Superior temporal gyrus (tissue), 1 donor: ENCODE measurements around the gene PFDN2.
"Not testable (repeated sequence)": the region's sequence is repeated elsewhere in the genome, so short reads cannot be mapped to it uniquely, and the experiment has no call there.

Experiments used
- DNase-seq: peaks from one replicate; pipeline ENCODE4 v3.0.0-alpha.2; 2016; ENCODE audit errors: extremely low spot score

Gene PFDN2

GRCh38 chr1:161138431-161138830, 20.6 kb upstream of the PFDN2 start:
- no peak for DNase-seq

- no peak for DNase-seq
These were observed 20.0 kb upstream of the PFDN2 start for GRCh38 chr1:161137881-161138280.

GRCh38 chr1:161133220-161133740, 15.4 kb upstream of the PFDN2 start:
- DNase-seq, result no peak

- peak; percentile 97 for DNase-seq
These were observed 14.8 kb upstream of the PFDN2 start, which contains the start of gene DEDD for GRCh38 chr1:161132410-161133219. DEDD (minus strand) TSS chr1:161132667; CDS start chr1:161124462, 8,205 bp downstream.

GRCh38 chr1:161131523-161132409, 13.9 kb upstream of the PFDN2 start:
- DNase-seq, result no peak

- no peak for DNase-seq
These were observed 12.4 kb upstream of the PFDN2 start for GRCh38 chr1:161130266-161130665.

GRCh38 chr1:161128591-161129420, 11.0 kb upstream of the PFDN2 start:
- no peak for DNase-seq

GRCh38 chr1:161127649-161128048, 9.8 kb upstream of the PFDN2 start:
- no peak for DNase-seq

- DNase-seq, result no peak
These were observed 5.1 kb upstream of the PFDN2 start for GRCh38 chr1:161122967-161123366.

- DNase-seq, result no peak
These were observed 4.0 kb upstream of the PFDN2 start for GRCh38 chr1:161121834-161122233.

GRCh38 chr1:161121042-161121650, 3.3 kb upstream of the PFDN2 start:
- no peak for DNase-seq

- no peak for DNase-seq
These were observed 1.5 kb upstream of the PFDN2 start for GRCh38 chr1:161119092-161119903.

- not testable (repeated sequence) for DNase-seq
These were observed 1.9 kb downstream of the PFDN2 start for GRCh38 chr1:161115961-161116360.

GRCh38 chr1:161115132-161115711, 2.6 kb downstream of the PFDN2 start:
- DNase-seq, result no peak

GRCh38 chr1:161114556-161114955, 3.3 kb downstream of the PFDN2 start:
- no peak for DNase-seq

GRCh38 chr1:161113915-161114314, 3.9 kb downstream of the PFDN2 start:
- DNase-seq, result no peak

GRCh38 chr1:161111527-161111926, 6.3 kb downstream of the PFDN2 start:
- no peak for DNase-seq

- no peak for DNase-seq
These were observed 6.7 kb downstream of the PFDN2 start for GRCh38 chr1:161111117-161111516.

GRCh38 chr1:161106431-161106830, 11.4 kb downstream of the PFDN2 start:
- DNase-seq, result no peak

- no peak for DNase-seq
These were observed 17.3 kb downstream of the PFDN2 start for GRCh38 chr1:161100556-161100955.
